HL-60/S4 treated with retinoic acid at 250 ng/mL for 4 days and 3 days (cell line): ENCODE results near the gene RPS5.

Experiments used
- in situ Hi-C: fragments of 300-500 bp; cut with MboI; formaldehyde crosslinking; loops from 2 replicates; pipeline ENCODE4 v1.7.0; 2022; ENCODE audit warnings: low sequenced_read_pairs

Gene RPS5

DNA sequence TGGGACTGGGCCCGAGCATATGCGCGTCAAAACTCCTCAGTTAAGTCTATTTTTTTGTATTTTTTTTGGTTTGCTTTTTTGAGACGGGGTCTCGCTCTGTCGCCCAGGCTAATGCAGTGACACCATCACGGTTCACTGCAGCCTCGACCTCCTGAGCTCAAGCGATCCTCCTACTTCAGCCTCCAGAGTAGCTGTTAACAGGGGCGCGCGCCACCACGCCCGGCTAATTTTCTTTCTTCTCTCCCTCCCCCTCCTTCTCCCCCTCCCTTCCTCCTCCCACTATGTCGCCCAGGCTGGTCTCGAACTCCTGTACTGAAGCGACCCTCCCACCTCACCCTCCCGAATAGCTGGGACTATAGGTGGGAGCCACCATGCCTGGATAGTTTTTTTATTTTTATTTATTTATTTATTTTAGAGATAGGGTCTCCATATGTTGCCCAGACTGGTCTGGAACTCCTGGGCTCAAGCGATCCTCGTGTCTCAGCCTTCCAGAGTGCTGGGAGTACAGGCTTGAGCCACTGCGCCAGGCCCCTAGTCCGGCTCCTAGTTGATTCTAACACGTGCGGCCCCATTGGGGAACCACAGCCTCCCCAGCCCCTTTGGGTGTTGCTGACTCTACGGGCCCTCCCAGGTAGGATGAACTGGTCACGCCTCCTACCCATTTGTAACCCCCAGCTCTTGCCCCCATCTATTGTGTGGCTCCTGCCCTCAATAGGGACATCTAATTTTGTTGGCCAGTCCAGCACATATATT is 5.4 kb upstream of the RPS5 start:
- in situ Hi-C loops, result no loop called here

GRCh38 chr19:58382997-58383603 is 4.0 kb upstream of the RPS5 start:
- in situ Hi-C loops, result no loop called here

DNA sequence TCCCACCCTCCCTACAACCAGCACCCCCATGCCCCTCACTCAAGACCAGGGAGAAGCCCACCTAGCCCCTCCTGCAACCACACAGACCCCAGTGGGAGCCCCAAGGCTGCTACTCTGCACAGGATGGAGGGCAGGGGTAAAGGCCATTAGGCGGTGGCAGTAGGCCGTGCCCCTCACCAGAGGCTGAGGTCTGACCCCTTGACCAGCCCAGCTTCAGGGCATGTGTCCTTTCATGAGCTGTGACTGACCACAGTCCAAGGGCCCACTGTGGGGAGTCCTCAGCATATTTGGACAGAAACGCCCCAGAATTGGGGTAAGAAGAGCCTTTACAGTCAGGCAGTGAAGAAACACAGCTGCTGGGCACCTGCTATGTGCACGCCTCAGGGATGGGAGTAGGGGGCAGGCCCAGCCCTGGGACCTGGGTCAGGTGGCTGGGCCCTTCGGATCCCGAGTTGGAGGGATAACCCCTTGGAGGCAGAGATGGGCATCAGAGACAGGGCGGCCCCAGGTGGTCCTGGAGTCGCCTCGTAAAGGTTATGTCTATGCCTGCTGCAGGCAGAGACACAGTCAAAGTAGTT is 1.7 kb upstream of the RPS5 start:
- in situ Hi-C loops, result no loop called here

GRCh38 chr19:58385891-58386575 is 1.0 kb upstream of the RPS5 start:
- in situ Hi-C loops, result no loop called here

- in situ Hi-C loops, result no loop called here
Measured at GRCh38 chr19:58387338-58388174, 487 bp downstream of the RPS5 start.

GRCh38 chr19:58388175-58388526 is 1.1 kb downstream of the RPS5 start:
- in situ Hi-C loops, result no loop called here

DNA sequence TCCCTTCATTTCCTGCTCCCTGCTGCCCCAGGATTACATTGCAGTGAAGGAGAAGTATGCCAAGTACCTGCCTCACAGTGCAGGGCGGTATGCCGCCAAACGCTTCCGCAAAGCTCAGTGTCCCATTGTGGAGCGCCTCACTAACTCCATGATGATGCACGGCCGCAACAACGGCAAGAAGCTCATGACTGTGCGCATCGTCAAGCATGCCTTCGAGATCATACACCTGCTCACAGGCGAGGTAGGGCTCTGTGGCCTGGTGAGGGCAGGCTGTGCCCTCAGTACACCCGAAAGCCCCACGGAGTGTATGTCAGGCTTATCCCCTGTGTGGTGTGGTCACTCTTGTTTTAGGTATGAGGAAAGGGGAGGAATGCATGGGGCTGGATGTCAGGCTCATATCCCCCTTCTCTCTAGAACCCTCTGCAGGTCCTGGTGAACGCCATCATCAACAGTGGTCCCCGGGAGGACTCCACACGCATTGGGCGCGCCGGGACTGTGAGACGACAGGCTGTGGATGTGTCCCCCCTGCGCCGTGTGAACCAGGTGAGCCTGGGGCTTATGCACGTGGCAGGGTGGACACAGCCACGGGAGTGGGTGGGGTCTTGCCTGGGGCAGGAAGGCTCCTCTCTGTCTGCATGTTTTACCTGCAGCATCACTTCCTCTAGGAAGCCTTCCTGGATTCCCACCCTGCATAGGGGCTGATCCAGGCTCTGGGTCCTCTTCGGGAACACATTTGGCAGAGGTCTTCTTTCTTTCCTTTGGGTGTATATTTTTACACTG is 6.1 kb downstream of the RPS5 start:
- in situ Hi-C loops, result no loop called here

DNA sequence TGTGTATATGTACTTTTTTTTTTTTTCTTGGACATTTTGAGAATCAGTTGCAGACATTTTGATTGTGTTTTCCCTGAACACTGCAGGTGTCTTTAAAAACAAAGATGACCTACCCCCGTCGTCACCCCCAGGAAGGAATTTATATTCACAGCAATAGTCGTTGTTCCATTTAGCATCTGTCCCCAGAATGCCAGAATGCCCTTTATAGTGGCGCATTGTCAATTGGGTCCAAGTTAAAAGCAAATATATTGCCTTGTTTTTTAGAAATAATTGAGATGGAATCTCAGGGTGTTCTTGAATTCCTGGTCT is 6.6 kb downstream of the RPS5 start:
- in situ Hi-C loops, result no loop called here

DNA sequence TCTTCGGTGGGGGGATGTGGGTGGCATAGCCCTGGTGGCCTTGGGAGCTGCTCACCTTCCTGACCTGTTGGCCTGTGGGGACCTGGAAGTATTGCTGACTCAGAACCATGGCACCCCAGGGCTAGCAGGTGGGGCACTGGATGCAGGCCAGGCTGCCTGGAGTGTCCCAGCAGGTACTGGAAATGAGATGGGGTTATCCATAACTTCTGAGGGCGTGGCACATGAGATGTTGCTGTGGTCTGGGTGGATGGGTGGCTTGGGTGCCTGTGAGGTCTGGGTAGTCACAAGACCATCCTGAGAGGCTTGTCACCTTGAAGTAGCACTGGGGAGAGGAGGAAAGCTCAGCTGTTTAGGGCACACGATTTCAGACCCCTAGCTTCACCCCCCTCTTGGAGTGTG is 7.8 kb downstream of the RPS5 start:
- in situ Hi-C loops, result no loop called here

- in situ Hi-C loops, result no loop called here
Measured at GRCh38 chr19:58395220-58395978, 8.3 kb downstream of the RPS5 start, which contains the start of gene RNF225. Gene RNF225, plus strand, starts transcription at chr19:58395656. Its CDS starts 434 bp downstream, at chr19:58396090.

- in situ Hi-C loops, result no loop called here
Measured at GRCh38 chr19:58395979-58396627, 9.0 kb downstream of the RPS5 start.

DNA sequence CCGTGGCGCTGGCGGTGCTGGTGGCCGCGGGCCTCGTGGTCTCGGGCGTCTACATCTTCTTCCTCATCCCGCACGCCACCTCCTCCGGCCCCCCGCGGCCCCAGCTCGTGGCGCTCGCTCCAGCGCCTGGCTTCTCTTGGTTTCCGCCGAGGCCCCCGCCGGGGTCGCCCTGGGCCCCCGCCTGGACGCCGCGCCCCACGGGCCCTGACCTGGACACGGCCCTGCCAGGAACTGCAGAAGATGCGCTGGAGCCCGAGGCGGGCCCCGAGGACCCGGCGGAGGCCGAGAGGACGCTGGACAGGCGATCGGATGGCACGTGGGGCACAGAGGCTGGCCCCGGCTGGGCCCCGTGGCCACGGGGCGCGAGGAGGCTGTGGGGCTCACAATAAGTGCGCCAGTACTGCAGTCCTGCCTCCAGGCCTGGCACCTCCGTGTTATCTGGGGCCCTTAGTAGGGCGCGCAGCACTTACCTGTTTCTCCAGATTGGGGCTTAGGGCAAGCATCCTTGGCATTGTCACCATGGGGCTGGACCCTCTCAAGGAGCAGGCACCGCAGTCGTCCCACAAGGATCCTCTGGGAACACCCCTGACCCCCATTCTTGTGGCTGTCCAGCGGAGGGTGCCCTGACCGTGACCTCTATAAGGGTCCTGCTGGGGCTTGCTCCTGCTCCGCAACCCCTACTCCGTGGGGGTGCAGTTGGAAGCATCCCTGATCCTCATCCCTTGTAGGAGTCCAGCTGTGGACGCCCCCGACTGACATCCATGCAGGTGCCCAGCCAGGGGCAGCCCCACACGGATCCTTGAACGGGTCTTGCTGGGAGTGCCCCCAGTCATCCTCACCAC is 9.8 kb downstream of the RPS5 start:
- in situ Hi-C loops, result no loop called here

GRCh38 chr19:58397533-58398037 is 10.5 kb downstream of the RPS5 start:
- in situ Hi-C loops, result no loop called here

GRCh38 chr19:58398087-58398486 is 11.0 kb downstream of the RPS5 start:
- in situ Hi-C loops, result no loop called here

GRCh38 chr19:58398545-58398944 is 11.5 kb downstream of the RPS5 start:
- in situ Hi-C loops, result no loop called here

- in situ Hi-C loops, result no loop called here
Measured at GRCh38 chr19:58399903-58400302, 12.8 kb downstream of the RPS5 start.

- in situ Hi-C loops, result no loop called here
Measured at GRCh38 chr19:58400316-58400915, 13.3 kb downstream of the RPS5 start.
